Esophagus mucosa (tissue), 1 donor: ENCODE data around the gene SFMBT1. TPM values are rescaled to one million over a fixed set of nuclear protein-coding genes. Genes with fewer than 3 reads are reported as not detected.

Experiments used
- total RNA-seq: library from RNA; stranded (reverse); gene quantifications from one replicate; pipeline ENCODE4 v1.2.4, GENCODE V29; 2023
- donor health status: DM: yes; HTN: yes; CAD: no.

The SFMBT1 gene
- total RNA-seq, 1 donor from 2014 or later = 5.8 TPM

Other genes starting within 250 kb of the SFMBT1 start
- 2.1 TPM for gene ITIH4, start 215.4 kb downstream of the SFMBT1 start, total RNA-seq
- gene MUSTN1, start 211.1 kb downstream of the SFMBT1 start, total RNA-seq = 0.40 TPM
- 6.1 TPM for gene STIMATE, start 148.5 kb downstream of the SFMBT1 start, total RNA-seq
- 15.8 TPM for gene RFT1, start 84.4 kb upstream of the SFMBT1 start, total RNA-seq
- gene PRKCD, start 115.1 kb upstream of the SFMBT1 start, total RNA-seq = 21.2 TPM
- 379 TPM for gene TKT, start 209.9 kb upstream of the SFMBT1 start, total RNA-seq